HCT116 (cell line): ENCODE measurements around the gene SEMA5A.

Source experiments
- EZH2 ChIP-seq: fragments of 200-600 bp; sonication (generic); IDR thresholded peaks from 2 replicates; pipeline ENCODE4 v1.6.1; 2017; ENCODE audit warnings: antibody characterized with exemption, mixed run types
- POLR2A ChIP-seq: IDR thresholded peaks from 2 replicates; pipeline ENCODE4 v1.7.0; 2011; ENCODE audit warnings: borderline replicate concordance; ENCODE audit not compliant: insufficient read depth, insufficient read length; ENCODE audit errors: extremely low read depth
- SRF ChIP-seq: IDR thresholded peaks from 2 replicates; pipeline ENCODE4 v1.6.1; 2012; ENCODE audit warnings: low read depth

- TF ChIP-seq EZH2 (no peak), POLR2A (no peak), SRF (no peak)
Observed at GRCh38 chr5:9454491-9454890, 91.4 kb downstream of the SEMA5A start.
